ENCODE measurements around the gene FAAP24.

DNA sequence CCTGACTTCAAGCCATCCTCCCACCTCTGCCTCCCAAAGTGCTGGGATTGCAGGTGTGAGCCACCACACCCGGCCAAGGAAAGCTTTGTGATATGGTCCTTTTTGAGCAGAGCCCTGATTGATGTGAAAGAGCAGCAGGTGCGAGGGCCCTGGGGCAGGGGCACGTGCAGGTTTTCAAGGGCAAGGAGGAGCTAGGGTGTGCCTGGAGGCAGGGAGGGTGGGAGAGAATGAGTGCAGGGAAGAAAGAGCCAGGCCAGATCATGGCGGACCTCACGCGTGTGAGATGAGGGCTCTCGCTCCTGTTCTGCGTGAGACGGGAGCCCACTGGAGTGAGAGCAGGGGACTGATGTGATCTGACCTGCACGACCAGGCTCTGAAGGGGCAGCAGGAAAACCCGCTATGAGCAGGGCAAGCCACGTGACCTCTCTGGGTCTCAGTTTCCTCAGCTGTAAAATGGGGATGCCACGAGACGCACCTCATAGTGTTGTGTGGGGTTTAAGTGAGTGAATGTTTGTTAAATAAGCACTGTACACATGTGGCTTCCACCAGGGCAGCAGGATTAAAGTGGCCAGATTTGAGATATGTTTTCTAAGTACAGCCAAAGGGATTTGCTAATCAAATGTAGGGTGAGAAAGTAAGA is 25.8 kb downstream of the FAAP24 start:
- TF ChIP-seq YY1 (IDR thresholded peaks at IDR 0.05; ENCODE audit: insufficient read depth, insufficient read length) (no peak), SUZ12 (IDR thresholded peaks at IDR 0.05; ENCODE audit: extremely low read depth, insufficient read depth, insufficient read length) (no peak), ZNF274 (IDR thresholded peaks at IDR 0.05; ENCODE audit: low read depth, low read length) (no peak)
